Activated T-helper 1 cell treated with anti-CD3 and anti-CD28 coated beads, Interleukin-12 subunit alpha, Interleukin-12 subunit beta, Interleukin-2, Interleukin-4 antibody, amounts not matched to agents 30 ng/mL and 10 ng/mL and 1 ng/mL, durations not matched to agents 14 hours and 24 hours and 36 hours (primary cell): ENCODE data around the gene FKTN. TPM values are rescaled to one million over a fixed set of nuclear protein-coding genes. Genes with fewer than 3 reads are reported as not detected.
"Not testable (repeated sequence)": the region's sequence is repeated elsewhere in the genome, so short reads cannot be mapped to it uniquely, and the experiment has no call there.

Source experiments
- DNase-seq: peaks from one replicate; pipeline ENCODE4 v3.0.0; 2021; ENCODE audit warnings: low spot score
- H3K27ac Mint-ChIP-seq: one replicate; pipeline ENCODE4 v1.8.0; 2021; ENCODE audit warnings: mild to moderate bottlenecking, mixed read lengths
- H3K27me3 Mint-ChIP-seq: one replicate; pipeline ENCODE4 v1.8.0; 2022; ENCODE audit warnings: mild to moderate bottlenecking, moderate library complexity, mixed read lengths; ENCODE audit not compliant: insufficient read depth
- H3K36me3 Mint-ChIP-seq: one replicate; pipeline ENCODE4 v1.8.0; 2021; ENCODE audit warnings: low read depth, mixed read lengths
- H3K4me1 Mint-ChIP-seq: one replicate; pipeline ENCODE4 v1.8.0; 2021; ENCODE audit warnings: low read depth, mixed read lengths
- H3K4me3 Mint-ChIP-seq: one replicate; pipeline ENCODE4 v1.8.0; 2021; ENCODE audit warnings: mild to moderate bottlenecking, moderate library complexity, mixed read lengths
- H3K9me3 Mint-ChIP-seq: one replicate; pipeline ENCODE4 v1.8.0; 2021; ENCODE audit warnings: mixed read lengths
- intact Hi-C: fragments of 100-400 bp; cut with micrococcal nuclease; formaldehyde crosslinking; loops from one replicate; pipeline ENCODE4 v1.15.1; 2024
- total RNA-seq: library from RNA; stranded (reverse); gene quantifications from 2 replicates; pipeline ENCODE4 v1.2.3, GENCODE V29; 2022

The FKTN gene
- total RNA-seq, 1 donor from 2014 or later, result 12.4 TPM

- Mint-ChIP-seq H3K27me3 (no peaks in the 10 kb centered on the region), H3K4me3 (no peak overlapping the region), H3K36me3 (peaks cover 4% of the 10 kb centered on the region), H3K9me3 (no peaks in the 10 kb centered on the region), H3K4me1 (peaks cover 14% of the 10 kb centered on the region), H3K27ac (no peak overlapping the region)
- DNase-seq, result no peak
- intact Hi-C loops, result no loop called here
These were observed 3.9 kb upstream of the FKTN start for GRCh38 chr9:105554042-105554441.

GRCh38 chr9:105572455-105572854 is 14.5 kb downstream of the FKTN start:
- DNase-seq, result no peak
- H3K27me3 Mint-ChIP-seq, result no peaks in the 10 kb centered on the region
- no peak overlapping the region for H3K4me3 Mint-ChIP-seq
- no peaks in the 10 kb centered on the region for H3K4me1 Mint-ChIP-seq
- intact Hi-C loops, result no loop called here
- H3K27ac Mint-ChIP-seq, result no peak overlapping the region
- H3K36me3 Mint-ChIP-seq, result peaks cover 31% of the 10 kb centered on the region
- H3K9me3 Mint-ChIP-seq, result peaks cover 36% of the 10 kb centered on the region

GRCh38 chr9:105579952-105580351 is 22.0 kb downstream of the FKTN start:
- H3K27ac Mint-ChIP-seq, intact Hi-C loops, DNase-seq, H3K4me1 Mint-ChIP-seq, H3K27me3 Mint-ChIP-seq, H3K4me3 Mint-ChIP-seq: not testable (repeated sequence)
- Mint-ChIP-seq H3K9me3 (peaks cover 11% of the 10 kb centered on the region), H3K36me3 (peaks cover 18% of the 10 kb centered on the region)

GRCh38 chr9:105581550-105581949 is 23.6 kb downstream of the FKTN start:
- H3K4me3 Mint-ChIP-seq, DNase-seq, H3K27ac Mint-ChIP-seq, H3K27me3 Mint-ChIP-seq, H3K36me3 Mint-ChIP-seq, H3K9me3 Mint-ChIP-seq, intact Hi-C loops, H3K4me1 Mint-ChIP-seq: not testable (repeated sequence)

DNA sequence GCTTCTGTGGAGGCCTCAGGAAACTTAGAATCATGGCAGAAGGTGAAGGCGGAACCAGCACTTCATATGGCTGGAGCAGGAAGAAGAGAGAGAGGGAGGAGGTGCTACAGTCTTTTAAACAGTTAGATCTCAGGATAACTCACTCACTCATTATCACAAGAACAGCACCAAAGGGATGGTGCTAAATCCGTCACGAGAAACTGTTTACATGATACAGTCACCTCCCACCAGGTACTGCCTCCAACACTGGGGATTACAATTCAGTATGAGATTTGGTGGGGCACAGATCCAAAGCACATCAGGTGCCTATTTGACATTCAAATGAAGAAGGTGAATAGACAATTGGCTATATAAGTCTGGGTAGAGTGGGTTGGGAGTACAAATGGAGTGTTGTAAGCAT is 35.2 kb downstream of the FKTN start:
- Mint-ChIP-seq H3K27ac (no peak overlapping the region), H3K27me3 (no peaks in the 10 kb centered on the region), H3K9me3 (peaks cover 16% of the 10 kb centered on the region), H3K4me3 (no peak overlapping the region), H3K4me1 (no peaks in the 10 kb centered on the region), H3K36me3 (peaks cover 26% of the 10 kb centered on the region)
- intact Hi-C loops, result no loop called here
- DNase-seq, result no peak

DNA sequence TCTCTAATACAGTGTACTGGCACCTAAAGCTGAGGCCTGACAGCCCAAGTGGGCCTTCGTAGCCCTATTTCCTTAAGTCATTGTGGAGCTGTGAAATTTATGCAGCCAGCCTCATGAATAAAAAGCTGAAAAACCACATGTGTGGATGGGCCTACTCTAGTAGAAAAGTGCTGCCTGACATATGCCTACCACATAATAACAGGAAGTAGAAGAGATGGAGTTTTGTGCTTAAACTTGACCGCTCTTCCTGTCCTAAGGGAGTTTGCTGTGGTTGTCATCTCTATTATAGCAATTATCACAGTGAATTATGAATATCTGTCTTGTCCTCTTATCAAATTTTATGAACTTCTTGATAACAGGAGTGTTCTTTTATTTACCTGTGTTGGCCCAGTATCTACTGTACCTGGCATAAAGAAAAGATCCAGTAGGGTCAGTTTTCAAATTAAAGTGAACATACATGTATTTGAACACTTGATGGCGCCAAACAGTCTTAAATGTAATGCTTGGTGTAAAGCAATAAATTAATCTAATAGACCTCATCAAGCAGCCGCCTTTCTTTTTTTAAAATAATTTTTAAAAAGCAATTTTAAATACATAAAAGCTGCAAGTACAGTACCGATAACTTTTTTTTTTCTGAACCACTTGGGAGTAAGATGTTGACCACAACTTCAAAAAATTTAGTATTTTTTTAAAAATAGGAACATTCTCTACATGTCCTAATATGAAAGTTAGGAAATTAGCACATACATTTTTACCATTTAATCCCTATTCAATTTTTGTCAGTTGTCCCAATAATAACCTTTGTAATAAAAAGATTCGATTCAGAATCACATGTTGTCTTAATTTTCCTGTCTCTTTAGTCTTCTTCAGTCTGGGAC is 51.0 kb downstream of the FKTN start:
- H3K27ac Mint-ChIP-seq, result no peak overlapping the region
- H3K27me3 Mint-ChIP-seq, result no peaks in the 10 kb centered on the region
- DNase-seq, result no peak
- intact Hi-C loops, result loop anchor here (1.0 to 5.0 kb wide), 2 partner anchors 109 to 273 kb away; no protein-coding TSS in a partner anchor
- peaks cover 4% of the 10 kb centered on the region for H3K36me3 Mint-ChIP-seq
- no peak overlapping the region for H3K4me3 Mint-ChIP-seq
- no peaks in the 10 kb centered on the region for H3K4me1 Mint-ChIP-seq
- no peaks in the 10 kb centered on the region for H3K9me3 Mint-ChIP-seq

DNA sequence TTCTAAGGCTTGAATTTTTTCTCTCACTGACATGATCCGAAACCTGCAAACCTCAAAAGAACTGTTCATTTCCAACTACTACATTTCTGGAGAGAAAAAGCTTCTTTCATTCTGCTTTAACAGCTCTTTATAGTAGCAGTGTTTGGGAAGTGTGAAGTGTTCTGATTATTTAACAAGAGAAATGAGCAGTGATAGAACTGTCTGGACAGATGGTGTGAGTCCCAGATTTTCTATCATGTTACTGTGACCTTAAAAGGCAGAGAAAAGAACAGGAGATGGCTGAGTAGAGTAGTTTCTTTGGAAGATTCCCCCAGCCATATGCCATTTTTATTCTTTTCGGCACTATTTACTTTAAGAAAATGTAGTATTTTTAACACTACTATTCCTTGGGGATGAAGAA is 63.1 kb downstream of the FKTN start:
- Mint-ChIP-seq H3K27ac (no peak overlapping the region), H3K27me3 (no peaks in the 10 kb centered on the region), H3K9me3 (no peaks in the 10 kb centered on the region), H3K36me3 (peaks cover 5% of the 10 kb centered on the region), H3K4me1 (no peaks in the 10 kb centered on the region), H3K4me3 (no peak overlapping the region)
- no peak for DNase-seq
- intact Hi-C loops, result no loop called here

GRCh38 chr9:105625088-105625487 is 67.2 kb downstream of the FKTN start:
- Mint-ChIP-seq H3K27ac (no peak overlapping the region), H3K27me3 (no peaks in the 10 kb centered on the region), H3K9me3 (no peaks in the 10 kb centered on the region), H3K36me3 (peaks cover 7% of the 10 kb centered on the region), H3K4me3 (no peak overlapping the region), H3K4me1 (no peaks in the 10 kb centered on the region)
- intact Hi-C loops, result no loop called here
- DNase-seq, result no peak

GRCh38 chr9:105632807-105633206 is 74.9 kb downstream of the FKTN start:
- DNase-seq, result no peak
- Mint-ChIP-seq H3K4me1 (no peaks in the 10 kb centered on the region), H3K4me3 (no peak overlapping the region), H3K27me3 (no peaks in the 10 kb centered on the region), H3K36me3 (peaks cover 9% of the 10 kb centered on the region), H3K27ac (no peak overlapping the region), H3K9me3 (no peaks in the 10 kb centered on the region)
- intact Hi-C loops, result no loop called here

- Mint-ChIP-seq H3K27ac (no peak overlapping the region), H3K9me3 (no peaks in the 10 kb centered on the region), H3K4me1 (no peaks in the 10 kb centered on the region), H3K36me3 (peaks cover 9% of the 10 kb centered on the region), H3K4me3 (no peak overlapping the region), H3K27me3 (no peaks in the 10 kb centered on the region)
- no peak for DNase-seq
- intact Hi-C loops, result no loop called here
These were observed 75.5 kb downstream of the FKTN start for GRCh38 chr9:105633411-105633810.

- intact Hi-C loops, result no loop called here
- Mint-ChIP-seq H3K27me3 (no peaks in the 10 kb centered on the region), H3K4me3 (no peak overlapping the region), H3K9me3 (no peaks in the 10 kb centered on the region), H3K27ac (no peak overlapping the region), H3K36me3 (peaks cover 9% of the 10 kb centered on the region), H3K4me1 (no peaks in the 10 kb centered on the region)
- DNase-seq, result no peak
These were observed 78.4 kb downstream of the FKTN start for GRCh38 chr9:105636331-105636730.

- H3K4me1 Mint-ChIP-seq, result no peaks in the 10 kb centered on the region
- no peak for DNase-seq
- H3K27ac Mint-ChIP-seq, result no peak overlapping the region
- intact Hi-C loops, result no loop called here
- H3K36me3 Mint-ChIP-seq, result peaks cover 9% of the 10 kb centered on the region
- no peak overlapping the region for H3K4me3 Mint-ChIP-seq
- H3K27me3 Mint-ChIP-seq, result no peaks in the 10 kb centered on the region
- H3K9me3 Mint-ChIP-seq, result no peaks in the 10 kb centered on the region
These were observed 80.0 kb downstream of the FKTN start for GRCh38 chr9:105637787-105638395.

DNA sequence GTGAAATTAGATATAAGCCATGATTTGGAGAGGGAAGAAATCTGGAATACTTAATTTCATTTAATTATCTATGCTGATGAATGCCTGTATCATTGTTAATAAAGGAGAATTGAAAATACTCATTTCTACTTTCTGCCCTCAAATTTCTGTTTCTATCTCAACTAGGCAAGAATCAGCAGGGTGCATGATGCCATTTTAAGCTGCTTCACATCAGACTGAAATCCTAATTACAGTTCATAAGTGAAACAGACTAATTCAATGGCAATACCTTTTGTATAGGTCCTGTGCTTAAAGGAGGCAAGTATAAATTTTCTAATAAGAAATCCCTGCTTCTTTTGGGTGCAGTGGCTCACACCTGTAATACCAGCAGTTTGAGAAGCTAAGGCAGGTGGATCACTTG is 82.0 kb downstream of the FKTN start:
- H3K36me3 Mint-ChIP-seq, result peaks cover 9% of the 10 kb centered on the region
- no peak for DNase-seq
- intact Hi-C loops, result no loop called here
- H3K4me1 Mint-ChIP-seq, result no peaks in the 10 kb centered on the region
- H3K27me3 Mint-ChIP-seq, result no peaks in the 10 kb centered on the region
- no peaks in the 10 kb centered on the region for H3K9me3 Mint-ChIP-seq
- H3K27ac Mint-ChIP-seq, result no peak overlapping the region
- H3K4me3 Mint-ChIP-seq, result no peak overlapping the region
